ENCODE data around the gene MARK3.
A peak's percentile ranks its signal among the peaks of the same experiment; 100 is the strongest.
"Not testable (repeated sequence)": the region's sequence is repeated elsewhere in the genome, so short reads cannot be mapped to it uniquely, and the experiment has no call there.

The MARK3 gene

DNA sequence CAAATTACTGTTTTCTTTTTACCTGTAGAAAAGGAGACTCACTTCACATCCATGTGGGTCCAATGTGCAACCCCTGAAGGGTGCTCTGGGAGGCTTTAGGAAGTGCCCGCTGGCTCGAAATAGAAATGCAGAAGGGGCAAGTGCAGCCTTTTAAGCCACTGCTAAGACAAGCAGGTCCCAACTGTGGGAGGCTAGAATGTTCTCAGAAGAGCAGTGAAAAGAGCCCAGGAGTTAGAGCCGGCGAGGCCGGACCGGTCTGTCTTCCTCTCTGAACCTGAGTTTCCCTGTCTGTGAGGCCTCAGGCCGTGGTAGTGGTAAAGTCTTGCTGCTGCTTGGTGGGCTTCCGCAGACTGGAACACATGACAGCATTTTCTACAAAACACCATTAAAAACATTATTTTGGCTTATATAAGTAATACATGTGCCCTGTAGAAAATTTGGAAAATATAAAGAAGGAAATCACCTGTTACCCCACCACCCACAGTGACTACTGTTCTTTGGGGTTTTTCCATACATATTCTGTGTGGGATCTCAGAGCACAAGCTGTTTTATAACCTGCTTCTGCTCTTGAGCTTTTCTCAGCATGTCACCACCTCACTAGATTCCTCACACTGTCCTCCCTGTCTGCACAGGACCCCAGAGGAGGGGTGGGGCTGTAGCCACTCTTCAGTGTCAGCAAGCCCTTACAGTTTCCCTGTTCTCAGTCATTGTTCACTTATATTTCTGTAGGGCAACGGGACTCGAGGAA lies 131.4 kb downstream of the MARK3 start:
- DNase-seq: no peak

DNA sequence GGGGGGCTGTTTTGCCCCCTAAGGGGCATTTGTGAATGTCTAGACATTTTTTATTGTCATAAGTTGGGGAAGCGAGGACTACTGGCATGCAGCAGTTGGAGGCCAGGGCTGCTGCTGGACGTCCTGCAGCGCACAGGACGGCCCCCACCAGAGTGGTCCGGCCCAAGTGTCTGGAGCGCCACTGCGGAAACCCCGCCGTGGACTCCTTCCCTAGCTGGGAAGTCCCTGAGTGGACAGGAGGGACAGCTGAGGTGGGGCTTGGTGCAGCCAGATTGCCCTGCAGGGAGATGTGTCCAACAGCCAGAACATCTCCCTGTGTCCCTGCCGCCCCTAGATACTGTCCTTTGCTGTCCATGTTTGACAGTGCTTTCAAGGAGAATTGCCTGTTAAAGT lies 132.0 kb downstream of the MARK3 start:
- no peak for DNase-seq

DNA sequence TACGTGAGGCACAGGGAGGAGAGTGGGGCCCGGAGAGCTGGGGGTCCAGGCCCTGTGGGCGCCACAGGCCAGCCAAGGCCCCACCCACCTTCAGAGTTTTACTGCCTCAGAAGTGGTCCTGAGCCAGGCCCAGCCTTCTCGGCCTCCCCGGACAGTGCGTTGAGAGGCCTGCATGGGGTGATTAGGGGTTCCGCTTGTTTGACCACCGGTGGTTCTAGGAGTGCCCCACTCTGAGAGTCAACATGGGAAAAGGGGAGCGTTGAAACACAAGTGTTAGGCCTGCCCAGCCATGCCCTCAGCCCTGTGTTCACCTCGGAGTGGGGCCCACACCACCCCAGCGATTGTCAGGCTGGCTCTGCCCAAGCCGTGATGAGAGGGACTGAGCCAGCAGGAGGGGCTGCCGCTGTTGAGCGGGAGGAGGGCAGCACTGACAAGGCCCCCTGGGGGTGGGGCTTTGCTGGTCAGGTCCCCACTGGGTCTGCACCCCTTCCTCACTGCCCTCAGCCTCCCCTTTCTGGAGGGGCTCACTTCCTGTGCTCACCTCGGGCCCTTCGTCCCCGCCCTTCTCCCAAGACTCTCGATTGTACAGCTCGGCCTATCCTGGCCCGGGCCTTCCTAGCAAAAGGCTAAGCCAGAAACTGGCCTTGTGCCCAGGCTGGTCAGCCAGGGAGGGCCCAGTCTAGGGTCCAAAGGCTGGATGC lies 132.7 kb downstream of the MARK3 start:
- DNase-seq: no peak

DNA sequence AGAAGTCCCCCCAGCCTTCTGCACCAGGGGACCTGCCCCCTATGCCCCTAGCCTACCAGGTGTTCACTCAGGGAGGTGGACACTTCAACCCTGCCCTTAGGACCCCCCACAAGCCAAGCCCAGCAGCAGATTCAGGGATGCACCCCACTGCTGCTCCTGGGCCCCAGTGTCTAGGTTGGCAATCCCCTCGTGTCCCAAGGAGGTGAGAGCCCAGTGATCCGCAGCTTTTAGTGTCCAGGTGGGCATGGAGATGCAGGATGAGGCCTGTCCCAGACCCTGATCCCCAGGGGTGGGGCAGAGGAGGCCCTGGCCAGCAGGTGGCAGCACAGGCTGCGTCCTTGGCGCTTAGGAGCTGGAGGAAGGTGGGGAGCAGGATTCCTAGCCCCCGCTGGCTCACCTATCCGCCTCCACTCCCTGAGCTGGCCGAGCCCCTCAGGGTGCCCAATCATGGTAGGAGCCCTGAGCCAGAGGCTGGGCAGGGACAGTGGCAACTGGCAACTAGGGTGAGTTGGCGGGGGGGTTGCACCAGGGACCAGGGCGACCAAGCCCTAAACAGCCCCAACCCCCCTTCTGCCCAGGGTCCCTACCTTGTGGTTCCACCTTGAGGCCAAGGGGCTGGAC lies 133.3 kb downstream of the MARK3 start:
- DNase-seq: peak; percentile 47

DNA sequence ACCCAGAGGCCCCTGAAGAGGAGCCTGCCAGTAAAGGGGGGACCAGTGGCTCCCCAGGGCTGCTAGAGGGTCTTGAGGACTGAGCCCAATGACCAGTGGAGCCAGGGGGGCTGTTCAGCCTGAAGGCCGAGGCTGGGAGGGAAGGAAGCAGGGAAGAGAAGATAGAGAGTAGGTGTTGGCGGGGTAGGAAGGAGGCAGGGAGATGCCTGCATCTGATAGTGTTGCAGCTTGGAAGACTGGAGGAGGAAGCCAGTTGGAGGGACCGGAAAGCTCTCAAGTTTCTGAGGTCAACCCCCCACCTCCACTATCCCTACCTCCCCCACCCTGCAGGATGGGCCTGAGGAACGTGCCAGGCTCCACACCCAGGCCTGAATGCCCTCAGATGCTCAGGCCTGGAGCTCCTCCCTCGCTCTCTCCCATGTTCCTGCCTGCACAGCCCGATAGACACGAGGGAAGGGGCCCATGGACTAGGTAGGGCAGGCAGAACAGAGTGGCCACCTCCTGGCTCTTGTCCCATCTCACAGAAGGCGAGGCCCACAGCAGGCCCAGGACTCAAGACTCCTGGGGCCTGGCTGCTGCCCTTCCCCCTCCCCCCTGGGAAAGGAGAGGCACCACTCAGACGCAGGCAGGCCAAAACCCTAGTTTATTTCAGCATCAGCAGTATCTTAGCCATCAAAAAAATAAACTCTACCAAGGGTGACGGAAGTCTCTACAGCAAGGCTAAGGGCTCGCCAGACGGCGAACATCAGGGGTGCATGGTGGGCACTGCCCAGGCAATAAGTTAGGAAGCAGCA lies 134.0 kb downstream of the MARK3 start:
- DNase-seq: no peak

DNA sequence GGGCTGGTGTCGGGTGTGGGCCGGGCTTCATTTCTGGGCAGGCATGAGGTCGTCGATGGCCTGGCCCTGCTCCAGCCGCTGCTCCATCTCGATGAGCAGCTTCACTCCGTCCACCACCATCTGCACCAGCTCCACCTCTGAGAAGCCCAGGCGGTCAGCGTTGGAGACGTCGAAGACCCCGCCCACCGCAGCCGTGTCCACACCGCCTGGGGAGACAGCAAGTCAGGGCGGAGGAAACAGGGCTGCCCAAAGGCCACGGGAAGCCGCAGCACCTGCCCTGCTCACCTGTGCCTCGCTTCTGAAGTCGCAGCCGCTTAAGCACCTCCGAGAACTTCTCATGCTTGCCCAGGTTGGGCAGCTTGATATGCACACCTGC lies 134.6 kb downstream of the MARK3 start:
- no peak for DNase-seq

DNA sequence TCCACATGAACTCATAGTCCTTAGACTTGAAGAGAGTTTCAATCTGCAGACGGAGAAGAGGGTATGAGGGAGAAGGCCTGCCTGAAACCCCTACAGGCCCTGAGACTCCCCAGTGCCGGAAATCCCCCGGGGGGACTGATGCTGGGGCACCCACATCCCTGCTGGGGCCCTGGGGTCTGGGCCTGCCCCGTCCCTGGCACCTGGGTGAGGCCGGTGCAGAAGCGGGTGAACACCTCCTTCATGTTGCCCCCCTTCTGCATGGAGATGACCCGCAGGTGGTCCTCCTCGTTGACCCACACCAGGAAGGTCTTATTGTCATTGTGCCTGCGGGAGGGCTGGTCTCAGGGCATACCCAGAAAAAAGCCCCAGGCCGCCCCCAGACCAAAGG lies 135.0 kb downstream of the MARK3 start:
- DNase-seq: no peak

DNA sequence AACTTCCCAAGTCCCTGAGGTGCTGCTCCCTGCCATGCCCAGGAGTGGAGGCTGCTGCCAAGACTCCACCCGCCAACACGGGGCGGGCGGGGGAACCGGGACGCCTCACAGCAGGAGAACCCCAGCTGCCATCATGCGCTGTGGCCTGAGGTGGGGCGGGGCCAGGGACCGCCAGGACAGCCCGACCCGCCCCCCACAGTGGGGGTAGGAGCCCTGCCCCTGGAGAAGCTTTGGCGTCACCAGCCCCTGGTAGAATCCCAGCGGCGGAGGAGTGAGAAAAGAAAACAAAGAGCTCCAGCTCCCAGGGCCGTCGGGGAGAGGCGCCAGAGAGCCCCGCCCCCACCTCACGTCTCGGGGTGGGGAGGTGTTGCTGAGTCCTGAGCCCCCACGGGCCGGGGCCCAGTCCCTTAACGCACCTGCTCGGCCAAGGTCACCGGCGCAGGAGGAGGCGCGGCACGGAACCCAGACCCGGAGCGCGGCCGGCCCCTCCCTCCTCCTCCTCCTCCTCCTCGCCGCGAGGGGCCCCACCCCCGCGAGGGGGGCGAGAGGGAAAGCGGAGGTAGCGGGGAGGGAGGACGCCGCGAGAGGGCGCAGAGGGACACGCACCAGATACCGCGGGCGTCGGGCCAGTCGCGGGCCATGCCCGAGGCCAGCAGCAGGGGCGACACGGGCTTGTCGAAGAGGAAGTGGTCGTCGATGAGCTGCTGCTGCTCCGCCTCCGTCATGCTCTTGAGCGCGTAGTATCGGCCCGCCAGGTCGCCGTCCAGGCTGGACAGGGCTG lies 135.6 kb downstream of the MARK3 start:
- DNase-seq: peak; percentile 60

DNA sequence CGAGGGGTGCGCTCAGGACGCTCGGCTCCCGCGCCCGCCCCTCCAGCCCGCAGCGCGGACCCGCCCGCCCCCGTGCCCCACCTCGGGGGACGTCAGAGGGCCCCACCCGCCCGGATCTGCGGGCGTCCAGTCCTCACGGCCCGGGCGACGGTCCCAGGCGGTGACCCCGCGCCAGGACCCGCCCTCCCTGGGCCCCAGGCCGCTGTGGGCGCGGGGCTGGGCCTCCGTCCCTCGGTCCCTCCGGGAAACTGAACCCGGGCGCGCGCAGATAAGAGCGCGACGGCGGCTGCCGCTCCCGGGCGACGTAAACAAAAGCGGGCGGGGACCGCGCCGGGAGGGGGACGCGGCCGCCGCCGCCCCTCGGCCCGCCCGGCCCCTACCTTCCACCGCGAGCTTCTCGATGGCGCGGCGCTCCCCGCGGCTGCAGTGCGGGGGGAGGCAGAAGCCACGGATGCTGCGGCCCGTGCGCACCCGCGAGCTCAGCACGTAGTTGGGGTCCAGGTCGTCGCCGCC lies 136.3 kb downstream of the MARK3 start:
- DNase-seq: no peak

DNA sequence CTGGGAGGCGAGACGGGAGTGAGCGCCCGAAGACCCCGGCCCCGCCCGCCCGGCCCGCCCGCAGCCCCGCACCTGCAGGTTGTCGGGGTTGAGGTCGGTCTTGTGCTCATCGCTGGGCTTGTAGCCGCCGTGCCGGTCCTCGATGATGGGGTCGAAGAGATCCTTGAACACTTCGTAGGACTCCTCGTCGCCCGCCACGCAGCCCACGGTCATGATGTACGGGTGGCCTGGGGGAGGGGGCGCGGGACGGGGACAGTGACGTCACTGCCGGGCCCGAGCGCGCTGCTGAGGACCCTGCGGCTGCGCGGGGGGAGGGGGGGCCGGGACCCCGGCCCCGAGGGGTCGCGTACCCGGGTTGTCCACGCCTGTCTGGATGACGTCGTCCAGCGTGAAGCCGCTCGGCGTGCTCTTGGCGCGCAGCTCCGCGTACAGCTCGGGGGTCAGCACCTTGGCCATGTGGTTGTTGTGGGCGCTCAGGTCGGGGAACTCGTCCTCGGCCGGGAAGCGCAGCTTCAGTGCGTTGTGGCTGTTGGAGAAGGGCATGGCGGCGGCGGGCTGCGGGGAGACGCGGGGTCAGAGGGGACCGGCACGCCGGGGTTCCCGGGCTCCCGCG lies 136.8 kb downstream of the MARK3 start:
- no peak for DNase-seq

DNA sequence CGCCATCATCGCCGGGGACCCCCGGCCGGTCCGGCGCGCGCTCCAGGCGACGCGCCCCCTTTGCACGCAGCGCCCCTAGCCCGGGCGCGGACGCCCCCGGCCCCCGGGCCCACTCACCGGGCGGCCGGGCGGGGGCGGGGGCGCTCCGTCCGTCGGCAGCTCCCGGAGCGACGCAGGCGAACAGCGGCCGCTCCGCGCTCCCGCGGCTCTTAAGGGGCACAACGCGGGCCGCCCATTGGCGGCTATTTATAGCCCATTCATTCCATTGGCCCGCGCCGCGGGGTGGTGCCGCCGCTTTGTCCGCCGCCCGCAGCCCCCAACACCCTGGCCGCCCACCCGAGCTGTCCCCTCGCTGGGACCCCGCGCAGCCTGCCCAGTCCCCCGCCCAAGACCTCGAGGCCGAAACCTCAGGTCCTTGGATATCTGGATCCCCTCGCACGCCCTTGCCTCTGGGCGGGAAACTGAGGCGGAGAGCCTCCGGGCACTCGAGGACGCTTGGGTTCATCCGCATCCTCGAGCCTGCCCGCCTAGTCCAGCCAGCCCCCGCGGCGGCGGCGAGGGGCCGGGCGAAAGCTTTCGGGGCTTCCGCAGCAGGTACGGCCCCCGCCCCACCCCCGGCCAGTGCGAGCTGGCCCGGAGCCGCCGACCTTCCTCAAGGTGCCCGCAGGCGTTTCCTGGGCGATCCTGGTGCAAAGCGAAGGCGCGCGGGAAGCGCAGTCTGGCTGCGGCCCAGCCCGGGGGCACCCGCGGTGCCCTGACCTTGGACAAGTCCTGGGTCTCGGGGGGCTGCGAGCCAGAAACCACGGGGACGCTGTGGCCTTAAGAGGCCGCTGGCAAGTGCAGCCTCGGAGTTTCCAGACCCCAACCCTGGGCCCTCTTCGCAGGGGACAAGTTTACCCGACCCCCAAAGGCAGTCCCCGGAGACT lies 137.7 kb downstream of the MARK3 start, which contains the start of gene CKB:
Gene CKB (minus strand): TSS at position 182 of the 926 bp plus-strand sequence. CDS start 337 bp downstream, outside the sequence.
- DNase-seq: no peak

DNA sequence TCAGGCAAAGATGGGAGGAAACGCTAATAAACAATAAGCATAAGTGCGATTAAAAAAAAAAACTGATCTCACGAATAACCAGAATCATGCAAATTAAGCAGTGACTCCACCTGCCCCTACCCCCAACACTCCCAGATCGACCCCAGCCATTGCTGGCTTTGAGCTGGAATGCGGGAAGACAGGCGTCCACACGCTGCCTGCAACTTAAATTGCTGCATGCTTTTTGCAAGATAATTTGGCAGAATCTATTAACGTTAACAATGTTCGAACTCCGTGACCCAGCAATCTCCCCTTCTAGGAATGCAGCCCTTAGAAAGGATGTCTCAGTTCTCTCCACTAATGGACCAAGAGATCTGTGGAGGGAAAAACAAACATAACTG lies 138.3 kb downstream of the MARK3 start:
- DNase-seq: no peak

DNA sequence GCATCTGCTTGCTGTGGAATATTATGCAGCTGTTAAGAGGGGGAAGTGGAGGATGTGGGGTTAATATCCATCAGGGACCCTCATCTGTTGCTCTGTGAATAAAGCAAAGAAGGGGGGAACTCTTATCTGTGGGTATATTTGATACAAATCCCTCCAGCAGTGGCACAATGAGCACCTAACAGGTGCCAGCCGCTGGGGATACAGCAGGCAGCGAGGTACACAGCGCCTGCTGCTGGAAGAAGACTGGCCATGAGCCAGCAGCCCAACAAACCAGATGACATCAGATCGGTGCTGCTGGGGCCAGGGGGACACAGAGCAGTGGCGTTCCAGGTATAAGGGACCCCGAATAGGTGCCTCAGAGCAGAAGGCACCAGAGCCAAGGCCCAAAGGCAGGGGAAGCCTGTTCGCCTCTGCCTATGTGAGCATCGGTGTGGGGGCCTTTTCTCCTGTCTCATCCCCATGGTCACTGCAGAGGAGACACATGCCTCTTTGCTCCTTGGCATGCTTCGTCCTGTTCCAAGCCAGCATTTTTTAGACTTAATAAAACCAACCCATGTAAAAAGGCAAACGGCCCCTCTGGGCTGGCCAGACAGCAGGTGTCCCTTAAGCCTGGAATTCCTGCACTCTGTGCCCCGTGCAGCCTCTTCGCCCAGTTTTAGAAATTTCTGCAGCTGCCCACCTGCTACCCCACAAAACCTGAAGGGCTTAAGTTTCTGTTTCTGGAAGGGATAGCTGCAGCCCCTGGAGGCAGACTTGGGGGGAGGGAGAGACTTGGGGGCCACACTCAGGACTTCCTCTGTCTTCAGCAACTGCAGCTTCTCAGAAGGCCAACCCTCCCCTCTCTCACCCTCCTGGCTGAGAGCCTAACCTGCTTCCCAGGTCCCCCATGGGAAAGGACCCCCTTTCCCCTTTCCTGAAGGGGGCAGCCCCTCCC lies 139.1 kb downstream of the MARK3 start:
- DNase-seq: no peak

DNA sequence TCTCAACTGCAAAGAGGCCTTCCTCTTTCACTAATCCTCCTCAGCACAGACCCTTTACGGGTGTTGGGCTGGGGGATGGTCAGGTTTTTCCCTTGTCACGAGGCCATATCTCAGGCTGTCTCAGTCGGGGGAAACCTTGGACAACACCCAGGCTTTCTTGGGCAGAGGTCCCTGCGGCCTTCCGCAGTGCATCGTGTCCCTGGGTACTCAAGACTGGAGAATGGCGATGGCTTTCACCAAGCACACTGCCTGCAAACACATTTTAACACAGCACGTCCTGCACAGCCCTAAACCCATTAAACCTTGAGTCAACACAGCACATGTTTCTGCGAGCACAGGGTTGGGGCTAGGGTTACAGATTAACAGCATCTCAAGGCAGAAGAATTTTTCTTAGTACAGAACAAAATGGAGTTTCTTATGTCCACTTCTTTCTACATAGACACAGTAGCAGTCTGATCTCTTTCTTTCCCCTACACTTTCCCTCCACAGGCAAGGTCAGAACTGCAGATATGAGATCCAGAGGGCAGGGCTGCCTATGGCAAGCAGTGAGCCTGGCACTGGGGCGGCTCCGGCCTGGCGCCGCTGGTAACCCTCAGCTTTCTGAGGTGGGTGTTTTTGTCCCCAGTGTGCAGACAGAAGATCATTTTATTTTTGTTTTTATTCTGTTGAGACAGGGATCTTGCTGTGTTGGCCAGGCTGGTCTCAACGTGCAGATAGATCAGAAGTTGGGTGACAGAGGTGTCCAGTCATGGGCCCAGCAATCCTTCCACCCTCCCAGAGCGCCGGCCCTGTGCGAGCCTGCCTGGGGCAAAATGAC lies 140.4 kb downstream of the MARK3 start:
- DNase-seq: not testable (repeated sequence)

DNA sequence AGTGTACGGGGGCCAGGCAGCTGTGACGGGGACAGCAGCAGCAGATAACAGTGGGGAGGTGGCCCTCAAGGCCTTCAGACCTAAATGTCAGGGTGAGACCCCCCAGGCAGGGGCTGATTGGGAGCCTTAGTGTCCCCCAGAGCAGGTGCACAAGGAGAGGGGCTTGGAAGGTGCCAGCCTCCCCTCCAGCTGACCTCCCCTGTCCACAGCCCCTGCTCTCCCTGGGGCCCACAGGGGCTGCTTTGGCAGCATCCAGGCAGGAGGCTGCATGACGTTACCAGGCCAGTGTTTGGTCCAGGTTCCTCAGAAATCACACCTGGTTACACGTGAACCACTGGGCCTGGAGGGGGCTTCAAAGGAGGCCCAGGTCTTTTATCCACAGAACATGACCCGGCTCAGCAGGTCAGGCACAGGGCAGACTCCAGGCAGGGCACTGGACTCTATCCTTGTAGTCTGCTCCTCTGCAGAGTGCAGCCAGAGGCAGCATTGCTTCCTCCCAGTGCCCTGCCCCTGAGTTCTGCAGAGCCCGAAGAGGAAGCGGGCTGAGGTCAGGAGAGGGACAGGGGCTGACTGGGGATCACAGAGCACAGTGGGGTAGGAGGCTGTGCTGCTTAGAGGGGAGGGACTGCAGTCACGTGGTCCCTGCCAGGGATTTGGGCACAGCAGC lies 141.2 kb downstream of the MARK3 start:
- no peak for DNase-seq

DNA sequence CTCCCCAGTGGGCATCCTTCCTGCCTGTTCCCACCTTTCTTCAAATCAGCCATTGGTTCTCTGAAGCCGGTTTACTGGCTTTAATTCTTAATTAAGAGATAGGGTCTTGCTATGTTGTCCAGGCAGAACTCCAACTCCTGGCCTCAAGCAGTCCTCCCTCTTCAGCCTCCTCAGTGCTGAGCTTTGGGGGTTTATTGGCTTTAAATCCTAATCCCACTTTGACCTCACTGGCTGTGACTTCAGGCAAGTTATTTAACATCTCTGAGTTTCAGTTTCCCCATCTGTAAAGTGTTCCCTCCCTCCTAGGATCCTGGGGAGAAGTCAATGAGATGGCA lies 141.7 kb downstream of the MARK3 start:
- DNase-seq: no peak

DNA sequence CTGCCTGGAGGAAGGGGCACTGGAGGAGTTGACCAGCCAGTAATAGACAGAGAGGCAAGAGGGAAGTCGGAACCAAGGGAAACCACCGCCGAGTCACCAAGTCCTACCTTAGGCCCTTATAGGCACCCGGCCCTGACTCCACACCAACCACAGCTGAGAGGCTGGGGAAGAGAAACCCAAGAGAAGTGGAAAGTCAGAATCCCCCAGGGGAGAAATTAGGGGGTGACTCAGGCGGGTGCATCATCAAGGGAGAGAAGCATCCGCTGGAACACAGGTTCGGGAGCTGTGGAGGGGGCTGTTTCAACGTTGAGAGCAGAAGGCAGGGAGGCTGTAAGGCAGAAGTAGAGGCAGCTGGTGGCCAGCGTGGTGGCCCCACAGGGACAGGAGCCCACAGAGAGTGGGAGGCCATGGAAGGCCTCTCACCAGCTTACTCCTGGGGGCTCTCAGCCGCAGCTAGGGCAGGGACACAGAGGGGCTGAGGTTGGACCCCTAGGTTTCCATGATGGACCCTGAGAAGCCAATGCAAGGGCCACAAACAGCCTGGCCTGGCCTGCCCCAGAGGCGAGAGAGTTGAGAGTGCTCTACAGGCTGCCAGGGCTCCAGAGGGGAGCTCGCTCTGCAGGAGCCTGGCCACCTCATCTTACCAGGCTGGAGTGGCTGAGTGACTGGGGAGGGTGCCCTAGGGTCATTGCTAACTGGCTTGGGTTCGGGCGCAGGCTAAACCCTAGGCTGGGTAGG lies 142.4 kb downstream of the MARK3 start:
- no peak for DNase-seq
